Large intestine (tissue), 12 donors: Measurements from ENCODE around the gene SPDYA. TPM values are rescaled to one million over a fixed set of nuclear protein-coding genes. Genes with fewer than 3 reads are reported as not detected.

Experiments
- DNase-seq, 2 donors: peaks; one replicate each; pipeline versions ENCODE4 v3.0.0 to v3.0.0-alpha.2; 2013
- H3K27ac ChIP-seq: one replicate; pipeline ENCODE4 v1.5.1; 2013; ENCODE audit warnings: low read length
- H3K27me3 ChIP-seq: 2 replicates; pipeline ENCODE4 v1.6.1; 2013; ENCODE audit warnings: low read length; ENCODE audit not compliant: control insufficient read depth, insufficient read depth
- H3K36me3 ChIP-seq: 2 replicates; pipeline ENCODE4 v1.6.1; 2013; ENCODE audit warnings: low read length; ENCODE audit not compliant: control insufficient read depth, insufficient read depth
- H3K4me1 ChIP-seq: one replicate; pipeline ENCODE4 v1.6.1; 2013; ENCODE audit warnings: low read length; ENCODE audit not compliant: control insufficient read depth, insufficient read depth
- H3K4me3 ChIP-seq: one replicate; pipeline ENCODE4 v1.5.1; 2013; ENCODE audit warnings: low read length
- H3K9me3 ChIP-seq: one replicate; pipeline ENCODE4 v1.6.1; 2013; ENCODE audit warnings: mild to moderate bottlenecking, low read depth, low read length, moderate library complexity; ENCODE audit not compliant: control insufficient read depth
- WGBS: methylation state at CpG from one replicate; pipeline ENCODE4 v1.1.5; 2013; ENCODE audit warnings: low lambda C conversion rate; ENCODE audit not compliant: insufficient coverage; 5-methylcytosine and 5-hydroxymethylcytosine counted together
- long read RNA-seq, 11 donors: transcript quantifications; one replicate each; lab custom pipeline, GENCODE V29; 2026
- polyA plus RNA-seq: library from polyadenylated mRNA; unstranded; fragments of 120-200 nt; gene quantifications from one replicate; pipeline ENCODE4 v1.2.1, GENCODE V29; 2013

Gene SPDYA
- 3.1 TPM for polyA plus RNA-seq
- long read RNA-seq, donor 1 = 0 reads
- long read RNA-seq, donor 2, partial matches to known transcripts = 5 of 32 reads
- long read RNA-seq, donor 2, other reads (novel, unspliced or antisense) = 27 of 32 reads
- long read RNA-seq, donor 3 = 0 reads
- long read RNA-seq, donor 4 = 0 reads
- long read RNA-seq, donor 5, partial matches to known transcripts = 0 of 7 reads
- long read RNA-seq, donor 5, other reads (novel, unspliced or antisense) = 7 of 7 reads
- long read RNA-seq, donor 6, partial matches to known transcripts = 0 of 15 reads
- long read RNA-seq, donor 6, other reads (novel, unspliced or antisense) = 15 of 15 reads
- long read RNA-seq, donor 7 = 0 reads
- long read RNA-seq, donor 8 = 0 reads
- long read RNA-seq, donor 9 = 0 reads
- long read RNA-seq, donor 10, partial matches to known transcripts = 16 of 28 reads
- long read RNA-seq, donor 10, other reads (novel, unspliced or antisense) = 12 of 28 reads
- long read RNA-seq, donor 11 = 0 reads

DNA sequence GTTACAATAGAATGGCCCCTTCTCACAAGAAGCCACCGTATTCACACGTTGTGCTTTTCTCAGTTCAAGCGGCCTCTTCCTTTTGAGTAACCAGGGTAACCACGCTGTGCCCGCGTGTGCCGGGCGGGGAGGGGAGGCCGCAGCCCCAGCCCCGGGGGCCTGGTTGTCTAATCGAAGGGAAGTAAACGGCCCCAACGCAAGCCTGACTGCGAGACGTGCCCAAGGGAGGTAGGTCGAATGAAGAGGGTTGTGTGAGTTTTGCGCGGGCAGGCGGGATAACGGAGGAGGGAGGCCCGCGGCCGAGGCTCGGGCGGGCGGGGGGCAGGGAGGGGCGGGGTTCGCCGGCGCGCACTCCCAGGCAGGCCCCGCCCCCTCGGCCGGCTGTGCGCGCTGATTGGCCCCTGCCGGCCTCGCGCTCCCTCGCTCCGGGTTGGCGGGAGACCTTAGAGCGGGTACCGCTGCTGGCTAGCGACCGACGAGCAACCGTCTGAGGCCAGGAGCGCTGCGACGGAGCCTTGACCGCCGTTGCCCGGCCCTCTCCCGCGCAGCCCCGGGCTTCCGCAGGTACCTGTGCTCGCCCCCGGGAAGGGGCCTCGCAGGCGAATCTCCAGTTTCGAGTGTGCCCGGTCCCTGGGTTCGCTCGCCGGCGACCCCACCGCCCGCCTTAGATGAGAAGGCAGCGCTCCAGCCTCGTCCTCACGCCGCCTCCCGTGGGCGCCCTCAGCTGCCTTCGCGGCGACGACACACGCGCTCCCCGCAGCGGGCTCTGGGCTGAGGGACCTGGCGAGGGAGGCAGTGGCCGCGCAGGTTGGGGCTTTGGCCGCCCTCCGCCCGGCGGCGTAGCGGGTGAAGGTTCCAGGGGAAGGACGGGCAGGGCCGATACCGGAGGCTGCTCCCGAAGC lies at the start of gene SPDYA:
TSS of gene SPDYA (plus strand) at position 451 of the 902 bp plus-strand sequence. CDS start 5,181 bp downstream, outside the sequence.
- WGBS = no CpG with 5 or more reads among the region's 97 CpGs
- peak within 1 kb of the TSS; percentile 50 for H3K4me3 ChIP-seq
- H3K36me3 ChIP-seq = peaks cover 4% of the 10 kb centered on the region
- peak; percentile 42 to 61 for DNase-seq
- H3K27me3 ChIP-seq = peaks cover 8% of the 10 kb centered on the region
- no peak within 1 kb of the TSS for H3K27ac ChIP-seq
- H3K9me3 ChIP-seq = peaks cover 5% of the 10 kb centered on the region
- peaks cover 11% of the 10 kb centered on the region for H3K4me1 ChIP-seq

DNA sequence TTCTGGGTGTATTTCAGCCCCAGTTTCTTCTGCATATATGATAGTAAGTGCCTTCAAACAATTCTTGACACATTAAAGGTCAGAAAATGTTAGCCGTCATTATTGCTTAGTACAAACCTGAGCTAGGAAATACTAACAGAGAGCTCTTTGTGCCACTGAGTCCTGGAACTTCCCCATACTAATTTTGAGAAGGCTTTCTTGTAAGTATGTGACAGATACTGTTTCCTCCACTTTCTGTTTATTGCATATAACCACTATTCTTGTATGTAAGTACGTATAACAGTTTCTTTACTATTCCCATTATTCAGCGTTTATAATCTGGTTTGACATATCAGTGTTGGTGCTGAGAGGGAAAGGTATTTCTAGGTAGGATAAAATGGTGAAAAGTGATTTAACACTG lies 49.2 kb upstream of the SPDYA start:
- Histone ChIP-seq H3K27ac (no peak overlapping the region), H3K36me3 (peaks cover 22% of the 10 kb centered on the region), H3K4me3 (no peak overlapping the region), H3K9me3 (no peaks in the 10 kb centered on the region), H3K4me1 (no peaks in the 10 kb centered on the region), H3K27me3 (no peaks in the 10 kb centered on the region)
- DNase-seq = no peak
- WGBS = 100% methylated on average over 1 of the region's 3 CpGs

DNA sequence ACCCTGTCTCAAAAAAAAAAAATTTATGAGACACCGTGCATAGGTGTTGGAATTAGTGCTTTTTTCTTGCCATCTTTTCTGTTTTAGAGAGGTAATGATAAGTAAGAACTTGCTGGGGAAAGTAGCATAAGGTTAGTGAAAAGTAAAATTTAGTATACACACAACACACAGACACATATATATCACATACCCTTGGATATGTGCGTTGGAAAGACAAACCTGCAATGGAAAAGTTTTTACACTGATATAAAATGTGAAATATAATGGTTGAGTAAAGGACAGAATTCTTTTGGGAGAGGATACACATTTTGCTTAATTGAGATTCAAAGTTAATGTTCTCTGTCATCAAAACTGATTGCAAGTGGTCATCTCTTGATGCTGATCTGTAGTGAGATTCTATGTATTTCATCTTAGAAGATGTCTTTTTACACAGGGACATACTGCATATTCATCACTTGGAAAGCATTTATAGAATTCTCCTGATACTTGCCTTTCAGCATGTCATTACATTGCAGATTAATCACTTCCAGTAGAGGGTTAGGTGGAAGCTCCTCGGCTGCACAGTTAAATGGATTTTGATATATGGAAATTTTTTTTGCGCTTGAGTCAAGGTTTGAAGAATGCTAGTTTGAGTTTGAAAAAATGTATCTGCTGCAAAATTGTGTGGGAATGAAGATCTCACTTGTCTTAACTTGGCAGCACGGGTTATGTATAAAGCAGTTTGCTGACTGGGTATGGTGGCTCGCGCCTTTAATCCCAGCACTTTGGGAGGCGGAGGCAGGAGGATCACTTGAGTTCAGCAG lies 45.5 kb upstream of the SPDYA start:
- Histone ChIP-seq H3K27ac (no peak overlapping the region), H3K4me3 (no peak overlapping the region), H3K36me3 (peaks cover 7% of the 10 kb centered on the region), H3K9me3 (no peaks in the 10 kb centered on the region), H3K27me3 (no peaks in the 10 kb centered on the region), H3K4me1 (no peaks in the 10 kb centered on the region)
- no peak for DNase-seq
- 100% methylated on average over 2 of the region's 8 CpGs for WGBS

DNA sequence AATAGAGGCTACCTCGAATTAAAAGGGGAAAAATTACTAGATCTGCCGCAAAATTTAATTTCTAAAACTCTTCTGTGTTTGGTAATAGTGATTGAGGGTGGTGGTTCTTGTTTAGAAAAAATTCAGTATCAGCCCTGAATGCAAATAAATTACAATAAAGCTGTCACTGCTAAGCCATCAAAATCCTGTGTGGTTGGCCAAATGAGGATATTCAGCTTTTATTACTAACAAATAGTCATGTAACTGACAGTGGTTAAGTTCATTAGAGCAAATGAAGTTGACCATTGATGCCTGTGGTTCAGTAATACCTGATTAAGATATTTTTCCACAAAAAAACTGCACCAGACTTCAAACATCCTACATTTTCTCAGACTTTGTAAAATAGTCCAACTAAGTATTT lies 44.6 kb upstream of the SPDYA start:
- DNase-seq = no peak
- no peak overlapping the region for H3K4me3 ChIP-seq
- no peaks in the 10 kb centered on the region for H3K9me3 ChIP-seq
- peaks cover 3% of the 10 kb centered on the region for H3K36me3 ChIP-seq
- H3K27me3 ChIP-seq = no peaks in the 10 kb centered on the region
- WGBS = 93% methylated on average over 2 of the region's 2 CpGs
- H3K4me1 ChIP-seq = no peaks in the 10 kb centered on the region
- H3K27ac ChIP-seq = no peak overlapping the region

DNA sequence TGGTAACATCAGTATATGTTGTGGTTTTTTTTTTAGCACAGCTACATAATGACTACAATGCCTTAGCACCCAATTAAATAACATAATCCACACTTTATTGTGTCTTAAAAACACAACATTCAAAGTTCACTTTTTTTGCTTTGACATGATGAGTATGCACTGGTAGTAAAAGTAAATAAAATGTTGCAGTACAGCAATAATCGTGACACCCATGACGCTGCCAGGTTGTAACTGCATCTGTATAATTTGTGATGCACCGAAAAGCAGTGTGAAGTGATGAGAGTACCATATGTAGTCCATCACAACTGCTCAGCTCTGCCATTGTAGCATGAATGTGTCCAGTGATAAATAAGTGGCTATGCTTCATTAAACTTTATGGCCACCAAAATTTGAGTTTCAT lies 43.3 kb upstream of the SPDYA start:
- no peaks in the 10 kb centered on the region for H3K27me3 ChIP-seq
- no peak overlapping the region for H3K27ac ChIP-seq
- H3K4me1 ChIP-seq = no peaks in the 10 kb centered on the region
- H3K9me3 ChIP-seq = no peaks in the 10 kb centered on the region
- no peaks in the 10 kb centered on the region for H3K36me3 ChIP-seq
- no CpG with 5 or more reads among the region's 3 CpGs for WGBS
- H3K4me3 ChIP-seq = no peak overlapping the region
- DNase-seq = no peak

DNA sequence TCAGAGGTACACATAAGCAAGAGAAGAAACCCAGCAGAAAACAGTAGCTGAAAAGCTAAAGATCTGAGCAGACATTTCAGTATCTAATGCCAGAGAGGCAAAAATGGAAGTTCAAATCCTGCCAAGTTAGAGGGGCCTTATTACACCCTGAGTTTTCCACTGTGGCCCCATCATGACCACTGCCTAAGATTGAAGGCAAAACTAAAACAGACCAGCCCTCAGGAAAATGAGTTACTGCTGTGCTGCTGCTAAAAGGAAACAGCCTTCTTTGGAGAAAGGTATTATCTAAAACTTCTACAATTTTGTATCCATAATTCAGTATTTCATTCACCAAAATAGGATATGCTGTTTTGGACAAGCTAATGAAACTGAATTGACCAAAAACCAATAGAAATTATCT lies 42.2 kb upstream of the SPDYA start:
- Histone ChIP-seq H3K27me3 (no peaks in the 10 kb centered on the region), H3K9me3 (no peaks in the 10 kb centered on the region), H3K27ac (no peak overlapping the region), H3K4me1 (no peaks in the 10 kb centered on the region), H3K36me3 (no peaks in the 10 kb centered on the region), H3K4me3 (no peak overlapping the region)
- no peak for DNase-seq

DNA sequence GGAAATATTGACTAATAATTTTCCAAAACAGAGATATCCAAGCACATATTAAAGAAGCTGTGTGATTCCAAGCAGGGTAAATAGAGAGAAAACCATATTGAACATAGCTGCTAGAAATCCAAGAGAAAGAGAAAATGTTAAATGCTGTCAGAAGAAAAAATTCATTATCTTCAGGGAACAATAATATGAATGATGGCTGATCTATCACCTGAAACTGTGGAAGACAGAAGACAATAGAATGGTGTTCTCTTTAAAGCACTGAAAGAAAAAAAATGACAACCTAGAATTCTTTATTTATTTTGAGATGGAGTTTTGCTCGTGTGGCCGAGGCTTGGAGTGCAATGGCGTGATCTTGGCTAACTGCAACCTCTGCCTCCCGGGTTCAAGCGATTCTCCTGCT lies 41.7 kb upstream of the SPDYA start:
- Histone ChIP-seq H3K4me1 (no peaks in the 10 kb centered on the region), H3K9me3 (no peaks in the 10 kb centered on the region)
- WGBS = no CpG with 5 or more reads among the region's 5 CpGs

DNA sequence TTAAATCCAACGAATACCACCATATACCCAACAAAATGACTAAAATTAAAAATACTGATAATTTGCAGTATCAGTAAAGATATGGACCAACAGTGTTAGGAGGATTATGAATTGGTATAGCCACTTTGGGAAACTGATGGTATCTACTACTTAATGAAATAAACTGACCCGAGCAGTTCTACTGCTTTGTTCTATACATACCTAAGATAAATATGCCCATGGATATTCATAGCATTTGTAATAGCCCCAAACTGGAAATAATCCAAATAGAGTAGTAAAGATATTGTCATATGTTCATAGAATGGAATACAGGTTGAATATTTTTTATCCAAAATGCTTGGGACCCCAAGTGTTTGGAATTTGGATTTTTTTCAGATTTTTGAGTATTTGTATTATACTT lies 38.3 kb upstream of the SPDYA start:
- no peak overlapping the region for H3K4me3 ChIP-seq
- no peaks in the 10 kb centered on the region for H3K27me3 ChIP-seq
- WGBS = 100% methylated on average over 1 of the region's 2 CpGs
- no peaks in the 10 kb centered on the region for H3K4me1 ChIP-seq
- no peak overlapping the region for H3K27ac ChIP-seq
- no peak for DNase-seq
- no peaks in the 10 kb centered on the region for H3K9me3 ChIP-seq
- H3K36me3 ChIP-seq = peaks cover 4% of the 10 kb centered on the region

More for the DNA sequence above, 41.7 kb upstream of the SPDYA start:
- Histone ChIP-seq H3K36me3 (no peaks in the 10 kb centered on the region), H3K4me3 (no peak overlapping the region), H3K27me3 (no peaks in the 10 kb centered on the region), H3K27ac (no peak overlapping the region)
- DNase-seq = no peak

DNA sequence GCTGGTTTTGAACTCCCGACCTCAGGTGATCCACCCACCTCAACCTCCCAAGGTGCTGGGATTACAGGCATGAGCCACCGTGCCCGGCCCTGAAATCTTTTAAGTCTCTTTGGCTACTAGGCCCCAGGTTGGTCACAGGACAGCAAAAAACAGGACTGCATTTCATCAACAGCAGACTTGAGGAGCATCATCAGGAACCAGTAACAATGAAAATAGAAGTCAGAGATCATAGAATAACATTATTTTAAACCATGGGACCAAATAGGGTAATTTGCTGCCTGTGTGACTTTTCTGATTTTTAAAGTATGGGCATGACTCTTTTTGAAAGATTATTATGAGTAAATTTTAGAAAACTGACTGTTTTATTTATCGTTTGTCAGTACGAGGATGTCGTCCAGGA lies 34.2 kb upstream of the SPDYA start:
- Histone ChIP-seq H3K4me3 (no peak overlapping the region), H3K36me3 (peaks cover 32% of the 10 kb centered on the region), H3K27ac (no peak overlapping the region), H3K4me1 (no peaks in the 10 kb centered on the region), H3K27me3 (no peaks in the 10 kb centered on the region), H3K9me3 (no peaks in the 10 kb centered on the region)
- WGBS = 95% methylated on average over 3 of the region's 6 CpGs
- DNase-seq = no peak

DNA sequence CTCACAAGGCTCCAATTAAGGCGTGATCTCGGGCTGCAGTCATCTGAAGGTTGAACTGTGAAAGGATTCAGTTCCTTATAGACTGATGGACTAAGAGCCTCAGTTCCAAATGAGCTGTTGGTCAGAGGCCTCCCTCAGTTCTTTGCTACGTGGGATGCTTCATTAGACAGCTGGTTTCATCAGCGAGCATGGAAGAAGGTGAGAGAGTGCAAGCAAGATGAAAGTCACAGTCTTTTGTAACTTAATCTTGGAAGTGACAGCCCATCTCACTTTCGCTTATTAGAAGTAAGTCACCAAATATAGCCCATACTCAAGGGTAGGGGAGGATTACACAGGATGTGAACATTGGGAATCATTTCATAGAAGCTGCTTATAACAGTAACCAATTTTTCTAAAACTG lies 32.2 kb upstream of the SPDYA start:
- H3K36me3 ChIP-seq = peaks cover 40% of the 10 kb centered on the region
- no peaks in the 10 kb centered on the region for H3K4me1 ChIP-seq
- H3K27ac ChIP-seq = no peak overlapping the region
- 100% methylated on average over 1 of the region's 5 CpGs for WGBS
- DNase-seq = no peak
- H3K4me3 ChIP-seq = no peak overlapping the region
- H3K9me3 ChIP-seq = no peaks in the 10 kb centered on the region
- H3K27me3 ChIP-seq = no peaks in the 10 kb centered on the region
